ENCODE results near the gene CERS4.
"Not testable (repeated sequence)": the region's sequence is repeated elsewhere in the genome, so short reads cannot be mapped to it uniquely, and the experiment has no call there.

CERS4 gene

DNA sequence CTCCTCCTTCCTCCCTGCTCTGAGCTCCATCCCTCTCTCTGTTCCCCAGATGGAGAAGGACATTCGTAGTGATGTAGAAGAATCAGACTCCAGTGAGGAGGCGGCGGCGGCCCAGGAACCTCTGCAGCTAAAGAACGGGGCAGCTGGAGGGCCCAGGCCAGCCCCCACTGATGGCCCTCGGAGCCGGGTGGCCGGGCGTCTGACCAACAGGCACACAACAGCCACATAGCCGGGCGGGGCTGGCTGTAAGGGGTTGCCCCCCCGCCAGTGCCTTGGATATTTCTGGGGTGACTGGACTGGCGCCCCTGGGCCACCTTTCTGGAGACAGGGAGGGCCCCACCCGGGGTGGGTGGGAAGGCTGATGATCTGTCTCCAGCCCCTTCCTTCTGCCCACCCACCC lies 52.7 kb downstream of the CERS4 start:
- DNase-seq (ENCODE audit: low read depth) = no peak

DNA sequence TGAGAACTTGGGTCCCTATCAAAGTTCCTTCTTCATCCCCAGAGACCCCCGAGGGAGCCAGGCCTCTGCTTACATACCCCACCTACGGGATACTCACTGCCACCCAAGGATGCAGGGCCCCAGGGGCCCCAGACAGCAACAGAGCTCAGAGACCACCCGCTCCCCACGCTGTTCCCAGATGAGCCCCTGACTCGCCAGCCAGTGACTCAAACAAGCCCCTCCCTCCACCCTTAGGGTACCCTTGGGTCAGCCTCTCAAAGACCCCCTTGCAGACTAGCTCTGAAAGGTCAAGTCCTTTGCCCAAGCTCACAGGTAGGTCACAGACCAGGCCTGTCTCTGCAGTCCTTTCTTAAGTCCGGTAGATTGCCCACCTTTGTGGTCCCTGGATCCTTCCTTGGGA lies 53.3 kb downstream of the CERS4 start:
- no peak for DNase-seq (ENCODE audit: low read depth)

DNA sequence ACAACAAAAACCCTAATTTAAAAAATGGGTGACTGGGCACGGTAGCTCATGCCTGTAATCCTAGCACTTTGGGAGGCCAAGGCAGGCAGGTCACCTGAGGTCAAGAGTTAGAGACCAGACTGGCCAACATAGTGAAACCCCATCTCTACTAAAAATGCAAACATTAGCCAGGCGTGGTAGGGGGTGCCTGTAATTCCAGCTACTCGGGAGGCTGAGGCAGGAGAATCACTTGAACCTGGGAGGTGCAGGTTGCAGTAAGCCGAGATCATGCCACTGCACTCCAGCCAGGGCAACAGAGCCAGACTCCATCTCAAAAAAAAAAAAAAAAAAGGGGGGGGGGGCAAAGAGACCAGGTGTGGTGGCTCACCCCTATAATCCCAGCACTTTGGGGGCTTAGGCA lies 55.1 kb downstream of the CERS4 start:
- DNase-seq (ENCODE audit: low read depth) = not testable (repeated sequence)

DNA sequence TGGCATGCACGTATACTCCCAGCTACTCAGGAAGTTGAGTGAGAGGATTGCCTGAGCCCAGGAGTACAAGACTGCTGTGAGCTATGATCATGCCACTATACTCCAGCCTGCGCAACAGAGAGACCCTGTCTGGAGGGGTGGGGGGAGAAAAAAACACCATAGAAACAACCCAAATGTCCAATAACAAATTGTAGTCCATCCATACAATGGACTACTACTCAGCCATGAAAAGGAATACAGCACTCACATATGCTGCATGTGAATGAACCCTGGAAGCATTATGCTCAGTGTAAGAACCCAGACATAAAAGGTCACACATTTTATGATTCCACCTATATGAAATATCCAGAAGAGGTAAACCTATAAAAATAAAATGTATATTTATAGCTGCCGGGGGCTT lies 56.7 kb downstream of the CERS4 start:
- no peak for DNase-seq (ENCODE audit: low read depth)

DNA sequence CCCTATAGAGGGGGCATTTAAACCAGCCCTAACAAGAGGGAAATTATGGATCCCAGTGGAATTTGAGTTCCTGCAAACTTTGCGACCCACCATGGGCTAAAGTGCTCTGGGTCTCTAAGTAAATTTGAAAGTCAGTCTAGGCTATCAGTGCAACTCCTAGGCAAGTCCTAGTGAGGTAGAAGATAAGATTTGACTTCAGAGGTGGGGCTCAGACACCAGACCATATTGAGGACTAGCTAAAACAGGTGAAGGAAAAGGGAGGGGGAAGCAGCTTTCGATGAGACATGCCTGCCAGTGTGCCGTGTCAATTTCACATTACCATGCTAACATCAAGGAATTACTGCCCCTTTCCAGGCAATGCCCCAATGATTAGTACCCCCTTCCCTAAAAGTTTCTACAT lies 60.6 kb downstream of the CERS4 start:
- DNase-seq (ENCODE audit: low read depth) = no peak

DNA sequence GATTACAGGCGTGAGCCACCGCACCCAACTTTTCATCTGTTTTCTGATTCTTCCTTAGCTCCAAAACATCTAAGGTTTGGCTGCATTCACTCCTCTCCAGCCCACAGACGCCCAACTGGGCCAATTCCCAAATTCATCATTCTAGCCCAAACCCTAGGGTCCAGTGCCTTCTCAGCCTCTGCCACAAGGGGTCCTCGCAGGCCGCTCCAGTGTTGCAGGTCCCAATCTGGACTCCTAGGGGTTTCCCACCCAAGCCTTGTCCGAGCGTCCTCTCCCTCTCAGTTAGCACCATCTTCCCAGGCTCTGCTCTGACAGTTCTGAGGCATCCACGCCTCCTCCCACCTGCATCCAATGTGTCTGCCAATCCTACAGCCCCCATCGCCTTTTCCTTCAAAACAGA lies 67.3 kb downstream of the CERS4 start:
- DNase-seq (ENCODE audit: low read depth) = not testable (repeated sequence)

DNA sequence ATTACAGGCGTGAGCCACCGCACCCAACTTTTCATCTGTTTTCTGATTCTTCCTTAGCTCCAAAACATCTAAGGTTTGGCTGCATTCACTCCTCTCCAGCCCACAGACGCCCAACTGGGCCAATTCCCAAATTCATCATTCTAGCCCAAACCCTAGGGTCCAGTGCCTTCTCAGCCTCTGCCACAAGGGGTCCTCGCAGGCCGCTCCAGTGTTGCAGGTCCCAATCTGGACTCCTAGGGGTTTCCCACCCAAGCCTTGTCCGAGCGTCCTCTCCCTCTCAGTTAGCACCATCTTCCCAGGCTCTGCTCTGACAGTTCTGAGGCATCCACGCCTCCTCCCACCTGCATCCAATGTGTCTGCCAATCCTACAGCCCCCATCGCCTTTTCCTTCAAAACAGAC lies 82.2 kb downstream of the CERS4 start:
- not testable (repeated sequence) for DNase-seq (ENCODE audit: low read depth)

DNA sequence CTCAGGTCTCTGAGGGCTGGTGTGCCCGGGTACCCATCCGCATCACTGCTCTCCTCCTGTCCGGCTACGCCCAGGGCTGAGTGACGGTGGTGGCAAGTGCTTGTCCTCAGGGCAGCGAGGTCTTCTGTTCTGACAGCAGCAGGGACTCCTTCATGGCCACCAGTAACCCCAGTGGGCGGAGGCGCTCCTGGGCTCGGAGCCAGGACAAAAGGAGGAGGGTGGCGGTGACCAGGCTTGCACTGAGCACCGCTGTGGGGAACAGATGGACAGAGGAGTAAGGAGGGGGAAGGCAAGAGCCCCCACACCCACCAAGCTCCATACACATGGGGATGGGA lies 93.2 kb downstream of the CERS4 start:
- DNase-seq (ENCODE audit: low read depth) = no peak

DNA sequence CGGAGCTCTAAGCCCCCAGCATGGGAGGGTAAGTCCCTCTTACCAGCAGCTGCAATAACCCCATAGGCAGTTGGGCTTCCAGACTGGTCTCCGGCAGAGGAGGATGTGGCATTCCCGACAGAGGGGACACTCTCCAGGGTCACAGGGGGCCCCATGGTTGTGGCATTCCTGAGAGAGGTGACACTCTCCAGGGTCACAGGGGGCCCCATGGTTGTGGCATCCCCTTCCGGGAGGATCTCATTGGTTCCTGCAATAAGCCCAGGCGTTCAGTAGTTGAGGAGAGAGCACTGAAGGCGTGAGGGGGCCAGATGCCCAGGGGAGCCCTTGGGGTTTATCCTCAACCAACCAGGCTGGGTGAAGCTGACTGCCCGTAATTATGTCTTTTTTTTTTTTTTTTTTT lies 93.6 kb downstream of the CERS4 start:
- DNase-seq (ENCODE audit: low read depth) = no peak

DNA sequence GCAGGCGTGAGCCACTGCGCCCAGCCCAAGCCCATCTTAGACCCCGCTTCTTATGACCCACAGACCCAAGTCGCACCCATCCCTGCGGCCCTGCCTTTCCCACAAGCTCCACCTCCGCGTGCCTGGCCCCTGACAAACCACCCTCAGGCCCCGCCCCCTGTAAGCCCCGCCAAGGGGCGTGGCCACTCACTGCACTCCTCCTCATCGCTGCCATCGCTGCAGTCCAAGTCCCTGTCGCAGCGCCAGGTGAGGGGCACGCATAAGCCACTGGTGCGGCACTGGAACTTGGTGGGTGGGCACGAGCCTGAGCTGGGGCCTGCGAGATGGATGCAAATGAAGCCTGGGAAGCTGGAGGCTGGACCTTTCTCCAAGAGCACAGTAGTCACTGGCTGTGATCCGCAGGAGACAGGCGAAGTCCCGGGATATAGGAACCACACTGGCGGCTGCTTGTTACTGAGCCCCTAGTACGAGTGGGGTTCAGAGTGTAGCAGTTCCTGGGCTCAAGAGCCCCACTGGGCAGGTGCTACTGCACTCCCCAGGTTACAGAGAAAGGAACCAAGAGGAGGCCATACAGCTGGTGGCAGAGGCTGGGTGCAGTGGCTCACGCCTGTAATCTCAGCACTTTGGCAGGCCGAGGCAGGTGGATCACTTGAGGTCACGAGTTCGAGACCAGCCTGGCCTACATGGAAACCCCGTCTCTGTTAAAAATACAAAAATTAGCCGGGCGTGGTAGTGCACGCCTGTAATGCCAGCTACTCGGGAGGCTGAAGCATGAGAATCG lies 95.9 kb downstream of the CERS4 start:
- no peak for DNase-seq (ENCODE audit: low read depth)

DNA sequence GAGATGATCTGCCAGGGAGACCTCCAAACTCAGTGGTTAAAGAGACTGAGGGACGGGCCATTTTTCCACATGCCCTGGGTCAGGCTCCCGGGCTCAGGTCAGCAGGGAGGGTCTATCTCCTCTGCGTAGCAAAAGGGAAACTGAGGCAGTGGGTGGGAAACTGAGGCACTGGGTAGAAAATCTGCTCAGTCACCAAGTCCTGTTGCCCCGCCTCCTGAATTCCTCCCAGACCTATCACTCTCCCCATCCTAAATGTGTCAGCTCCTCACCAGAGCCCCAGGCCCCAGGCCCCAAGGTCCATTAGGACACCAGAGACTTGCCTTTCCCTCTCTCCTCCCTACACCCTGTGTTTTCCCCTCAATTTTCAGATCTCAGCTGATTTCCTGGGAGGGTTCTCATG lies 96.6 kb downstream of the CERS4 start:
- no peak for DNase-seq (ENCODE audit: low read depth)

DNA sequence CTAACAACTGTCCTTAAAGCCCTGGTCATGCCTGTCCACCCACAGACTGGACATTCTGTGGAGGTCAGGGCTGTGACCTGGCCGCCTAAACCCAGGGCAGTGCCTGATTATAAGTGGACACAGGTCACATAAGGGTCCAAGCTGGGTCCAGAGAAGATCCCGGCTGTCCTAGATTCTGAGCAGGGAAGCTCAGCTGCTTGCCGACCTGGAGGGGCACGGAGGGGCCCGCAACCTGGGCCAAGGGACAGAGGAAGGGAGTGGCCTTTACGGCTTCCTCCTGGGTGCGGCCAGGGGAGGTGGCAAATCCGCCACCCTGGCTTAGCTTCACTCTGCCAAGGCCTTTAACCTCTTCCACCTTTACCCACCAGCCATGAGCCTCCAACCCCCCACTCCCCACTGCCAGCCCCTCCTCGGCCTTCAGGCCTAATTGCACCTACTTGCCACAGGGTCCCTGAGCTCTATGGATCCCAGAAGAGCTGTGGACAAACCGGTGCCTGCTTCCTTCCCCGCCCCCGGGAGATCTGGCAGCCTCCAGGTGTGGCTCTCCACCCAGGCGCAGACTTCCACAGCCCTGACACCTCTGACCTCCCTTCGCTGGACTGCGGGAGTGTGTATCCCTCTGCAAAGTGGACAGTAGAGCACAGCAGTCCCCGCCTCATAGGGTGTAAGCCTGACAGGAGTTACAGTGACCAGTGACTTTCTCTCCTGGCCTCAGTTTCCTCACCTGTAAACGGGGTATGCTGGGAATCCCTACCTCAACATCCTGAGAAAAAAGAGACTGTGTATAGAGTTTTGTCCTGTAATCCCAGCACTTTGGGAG lies 97.3 kb downstream of the CERS4 start:
- no peak for DNase-seq (ENCODE audit: low read depth)

DNA sequence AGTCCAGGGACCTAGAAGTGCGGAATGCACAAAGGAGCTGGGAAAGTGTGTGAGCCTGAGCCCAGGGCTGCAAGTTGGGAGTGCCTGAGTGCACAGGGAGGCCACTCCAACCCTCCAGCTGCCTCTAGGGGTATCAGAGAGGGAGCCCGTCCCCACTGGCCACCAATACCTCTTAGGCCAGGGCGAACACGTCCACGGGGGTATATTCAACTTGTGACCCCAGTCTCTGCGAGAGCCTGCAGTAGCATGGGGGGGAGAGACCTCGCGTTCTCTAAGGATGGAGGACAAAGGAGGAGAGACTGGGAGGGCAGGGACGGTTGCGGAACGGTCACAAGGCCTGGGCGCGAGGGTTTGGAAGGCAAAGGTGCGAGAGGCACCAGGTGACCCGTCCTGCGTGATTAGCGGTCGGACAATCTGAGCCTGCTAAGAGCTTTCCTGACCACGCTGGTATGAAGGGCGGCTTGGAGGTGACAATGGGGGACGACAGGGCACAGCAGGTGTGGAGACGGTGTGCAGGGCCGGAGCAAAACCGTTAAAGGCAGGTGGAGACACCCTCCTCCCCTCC lies 98.3 kb downstream of the CERS4 start:
- no peak for DNase-seq (ENCODE audit: low read depth)

DNA sequence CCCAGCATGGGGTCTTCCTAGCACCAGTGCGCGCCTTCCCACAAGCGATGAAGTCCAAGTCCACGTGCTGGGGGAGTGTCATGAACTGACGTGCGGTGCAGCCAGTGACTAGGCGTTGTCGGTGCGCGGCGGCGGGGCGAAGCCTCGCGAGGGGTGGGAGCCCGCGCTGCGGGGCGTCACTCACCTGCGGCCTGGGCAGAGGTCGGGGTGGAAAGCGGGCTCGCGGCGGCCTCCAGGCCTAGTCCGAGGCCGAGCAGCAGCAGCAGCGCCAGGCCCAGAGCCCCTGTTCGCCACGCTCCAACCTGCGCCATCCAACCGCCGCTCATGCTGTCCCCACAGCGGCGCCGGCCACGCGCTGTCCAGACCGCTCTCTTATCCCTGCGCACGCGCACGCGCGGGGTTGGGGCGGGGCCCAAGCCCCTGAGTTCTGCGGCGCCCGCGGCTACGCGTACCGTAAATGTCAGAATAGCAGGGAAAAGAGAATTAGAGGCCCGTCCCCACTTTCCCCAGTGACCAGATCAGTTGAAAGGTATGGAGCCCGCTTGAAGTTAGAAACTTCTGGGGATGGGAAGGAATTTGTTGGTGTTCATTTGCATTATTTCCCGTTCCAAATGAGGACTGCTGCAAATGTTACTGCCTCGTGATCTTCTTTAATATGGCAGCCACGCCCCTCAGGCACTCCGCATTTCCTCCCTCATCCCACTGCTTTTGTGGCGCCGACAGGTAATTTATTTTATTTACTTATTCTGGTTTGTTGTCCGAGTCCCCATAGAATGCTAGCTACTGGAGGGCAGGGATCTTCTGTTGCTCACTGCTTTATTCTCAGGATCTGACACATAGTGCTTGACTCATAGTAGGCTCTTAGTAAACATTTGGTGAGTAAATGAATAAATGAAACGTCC lies 99.0 kb downstream of the CERS4 start, which contains the start of gene CD320:
CD320 (minus strand) TSS at position 394 of the 902 bp plus-strand sequence; CDS start at position 326, 68 bp downstream.
- DNase-seq (ENCODE audit: low read depth) = peak; percentile 72

DNA sequence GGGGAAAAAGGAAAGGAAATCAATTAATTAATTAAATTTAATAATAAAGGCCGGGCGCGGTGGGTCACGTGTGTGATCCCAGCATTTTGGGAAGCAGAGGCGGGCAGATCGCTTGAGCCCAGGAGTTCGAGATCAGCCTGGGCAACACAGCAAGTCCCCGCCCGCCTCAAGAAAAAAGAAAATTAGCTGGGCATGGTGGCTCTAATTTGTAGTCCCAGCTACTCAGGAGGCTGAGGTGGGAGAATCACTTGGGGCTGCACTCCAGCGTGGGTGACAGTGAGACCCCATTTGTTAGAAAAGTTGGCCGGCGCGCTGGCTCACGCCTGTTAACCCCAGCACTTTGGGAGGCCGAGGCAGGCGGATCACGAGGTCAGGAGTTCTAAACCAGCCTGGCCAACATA lies 99.7 kb downstream of the CERS4 start:
- DNase-seq (ENCODE audit: low read depth) = no peak

DNA sequence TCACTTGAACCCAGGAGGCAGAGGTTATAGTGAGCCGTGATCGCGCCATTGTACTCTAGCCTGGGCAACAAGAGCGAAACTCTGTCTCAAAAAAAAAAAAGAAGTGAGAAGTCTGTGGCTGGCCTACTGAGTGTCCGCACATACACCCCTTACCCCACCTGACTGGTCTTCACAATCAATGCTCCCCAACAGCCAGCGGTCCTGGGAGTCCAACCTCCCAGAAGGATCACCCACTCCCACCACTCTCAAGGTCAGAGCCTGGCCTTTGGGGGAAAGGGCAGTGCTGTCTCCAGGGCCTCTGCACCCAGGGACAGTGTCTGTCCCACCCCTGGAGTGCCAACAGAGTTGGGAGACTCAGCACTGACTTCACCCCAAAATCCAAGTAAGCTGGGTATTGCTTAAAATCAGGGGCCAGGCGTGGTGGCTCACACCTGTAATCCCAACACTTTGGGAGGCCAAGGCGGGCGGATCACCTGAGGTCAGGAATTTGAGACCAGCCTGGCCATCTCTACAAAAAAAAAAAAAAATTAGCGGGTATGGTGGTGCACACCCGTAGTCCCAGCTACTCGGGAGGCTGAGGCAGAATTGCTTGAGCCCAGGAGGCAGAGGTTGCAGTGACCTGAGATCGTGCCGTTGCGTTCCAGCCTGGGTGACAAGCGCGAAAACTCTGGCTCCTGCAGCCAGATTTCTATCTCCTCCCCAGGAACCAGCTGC lies 101.3 kb downstream of the CERS4 start:
- no peak for DNase-seq (ENCODE audit: low read depth)

DNA sequence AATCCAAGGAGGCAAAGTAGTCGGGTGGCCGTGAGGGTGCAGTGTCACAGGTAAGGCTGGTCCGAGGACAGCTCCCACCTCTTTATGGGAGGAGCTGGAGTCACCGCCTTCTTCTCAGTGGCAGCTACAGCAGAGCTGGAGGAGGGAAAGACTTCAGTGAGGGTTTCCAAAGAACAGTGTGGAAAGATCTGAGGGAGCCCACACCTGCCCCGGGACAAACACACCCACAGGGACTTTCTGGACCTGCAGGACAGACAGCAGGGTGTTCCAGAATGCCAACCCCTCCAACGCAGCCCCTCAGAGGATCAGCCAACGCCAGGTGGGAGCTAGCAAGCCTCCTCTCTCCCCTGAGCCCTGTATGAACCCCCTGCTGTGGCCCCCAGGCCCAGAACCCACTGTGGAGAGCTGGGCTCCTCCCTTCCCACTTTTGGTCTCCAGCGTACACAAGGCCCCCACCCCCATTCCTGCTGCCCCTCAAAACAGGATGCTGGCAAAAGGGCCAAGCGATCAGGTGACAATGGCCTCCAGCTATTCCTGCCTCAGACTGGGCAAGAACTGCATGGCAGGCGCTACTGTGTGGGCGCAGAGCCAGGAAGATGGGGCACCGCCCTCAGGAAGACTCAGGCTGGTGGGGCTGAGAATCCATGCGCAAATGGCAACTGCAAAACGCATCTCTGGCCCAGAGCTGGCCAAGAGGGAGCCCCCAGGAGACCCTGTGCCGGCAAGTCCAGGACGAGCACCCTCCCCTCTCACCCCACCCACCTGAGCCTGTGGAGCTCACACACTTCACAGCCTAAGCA lies 102.5 kb downstream of the CERS4 start:
- DNase-seq (ENCODE audit: low read depth) = no peak
